Epidermal melanocyte (primary cell): Measurements from ENCODE around the gene ONECUT3.

ENCODE experiments used
- DNase-seq: peaks from one replicate; pipeline ENCODE4 v3.0.0; 2011; ENCODE audit warnings: low spot score; ENCODE audit not compliant: insufficient read length

The ONECUT3 gene

GRCh38 chr19:1830568-1830967 is 77.3 kb downstream of the ONECUT3 start:
- no peak for DNase-seq
